GM23248 (cell line): Measurements from ENCODE around the gene SIPA1. TPM values are rescaled to one million over a fixed set of nuclear protein-coding genes. Genes with fewer than 3 reads are reported as not detected.

Experiments used
- DNase-seq: peaks from one replicate; pipeline ENCODE4 v3.0.0-alpha.2; 2015
- H2AFZ ChIP-seq: fragments of 200-600 bp; sonication (generic); 2 replicates; pipeline ENCODE4 v1.6.1; 2016; ENCODE audit warnings: antibody characterized with exemption
- H3F3A ChIP-seq: fragments of 200-600 bp; sonication (generic); 2 replicates; pipeline ENCODE4 v1.6.1; 2016; ENCODE audit warnings: mild to moderate bottlenecking, antibody characterized with exemption, mixed run types; ENCODE audit not compliant: insufficient read depth
- H3K27ac ChIP-seq: fragments of 200-600 bp; sonication (generic); 2 replicates; pipeline ENCODE4 v1.5.1; 2016; ENCODE audit warnings: mild to moderate bottlenecking
- H3K27me3 ChIP-seq: fragments of 200-600 bp; sonication (generic); replicated peaks from 2 replicates; pipeline ENCODE4 v1.6.1; 2016; ENCODE audit warnings: mild to moderate bottlenecking; ENCODE audit not compliant: insufficient read depth
- H3K36me3 ChIP-seq: fragments of 200-600 bp; sonication (generic); 2 replicates; pipeline ENCODE4 v1.6.1; 2016; ENCODE audit warnings: low read depth, mild to moderate bottlenecking
- H3K4me1 ChIP-seq: fragments of 200-600 bp; sonication (generic); 2 replicates; pipeline ENCODE4 v1.6.1; 2016; ENCODE audit warnings: mild to moderate bottlenecking; ENCODE audit not compliant: insufficient read depth
- H3K4me2 ChIP-seq: fragments of 200-600 bp; sonication (generic); one replicate; pipeline ENCODE4 v1.6.1; 2016; ENCODE audit warnings: mild to moderate bottlenecking; ENCODE audit not compliant: unreplicated experiment
- H3K4me3 ChIP-seq: fragments of 200-600 bp; sonication (generic); 2 replicates; pipeline ENCODE4 v1.5.1; 2016; ENCODE audit warnings: mild to moderate bottlenecking
- H3K79me2 ChIP-seq: fragments of 200-600 bp; sonication (generic); 2 replicates; pipeline ENCODE4 v1.6.1; 2016; ENCODE audit warnings: mild to moderate bottlenecking; ENCODE audit not compliant: insufficient read depth
- H3K9ac ChIP-seq: fragments of 200-600 bp; sonication (generic); 2 replicates; pipeline ENCODE4 v1.6.1; 2016; ENCODE audit warnings: mild to moderate bottlenecking
- H3K9me2 ChIP-seq: fragments of 200-600 bp; sonication (generic); 2 replicates; pipeline ENCODE4 v1.6.1; 2016; ENCODE audit warnings: mixed run types, mild to moderate bottlenecking, moderate library complexity; ENCODE audit not compliant: insufficient read depth
- H3K9me3 ChIP-seq: fragments of 200-600 bp; sonication (generic); one replicate; pipeline ENCODE4 v1.6.1; 2017; ENCODE audit warnings: low read depth
- H4K20me1 ChIP-seq: fragments of 200-600 bp; sonication (generic); 2 replicates; pipeline ENCODE4 v1.6.0; 2016; ENCODE audit not compliant: insufficient read depth
- EZH2 ChIP-seq: fragments of 200-600 bp; sonication (generic); IDR thresholded peaks from 2 replicates; pipeline ENCODE4 v1.6.1; 2018; ENCODE audit warnings: antibody characterized with exemption, mild to moderate bottlenecking; ENCODE audit not compliant: insufficient read depth, poor library complexity, severe bottlenecking
- EZH2phosphoT487 ChIP-seq: fragments of 200-600 bp; sonication (generic); IDR thresholded peaks from 2 replicates; pipeline ENCODE4 v1.6.1; 2018; ENCODE audit warnings: antibody characterized with exemption, moderate library complexity, mild to moderate bottlenecking, low read depth; ENCODE audit not compliant: insufficient read depth
- WGBS, 2 experiments: methylation state at CpG; one replicate each; pipeline ENCODE4 v1.1.6; 2015 to 2017; ENCODE audit warnings: low lambda C conversion rate in 2 of 2, low coverage in 1 of 2; ENCODE audit errors: missing lambda C conversion rate in 2 of 2; 5-methylcytosine and 5-hydroxymethylcytosine counted together
- in situ Hi-C: fragments of 300-500 bp; cut with MboI; formaldehyde crosslinking; loops from 2 replicates; pipeline ENCODE4 v1.15.0; 2020
- polyA plus RNA-seq: library from polyadenylated mRNA; unstranded; fragments of >200 nt; fragmentation: Nextera tagmentation; extraction: Ambion mirVana; gene quantifications from 2 replicates; pipeline ENCODE4 v1.2.1, GENCODE V29; 2016
- total RNA-seq: library from RNA; depleted of rRNA; stranded (reverse); fragments of >200 nt; shearing (Covaris generic); gene quantifications from 2 replicates; pipeline ENCODE4 v1.2.3, GENCODE V29; 2014

SIPA1 gene
- total and polyA plus RNA-seq, 2 experiments from 2014 or later = 13.0 to 15.9 TPM

- Histone ChIP-seq H3K9me2 (no peaks in the 10 kb centered on the region), H3K9ac (no peak overlapping the region), H3K36me3 (0 out of 2 replicates have a peak, but pooled peaks cover 6% of the 10 kb centered on the region), H2AFZ (no peak overlapping the region), H3K4me1 (no peaks in the 10 kb centered on the region), H3K27ac (no peak overlapping the region), H3K4me2 (no peak overlapping the region), H3K27me3 (no peaks in the 10 kb centered on the region), H3K79me2 (no peaks in the 10 kb centered on the region), H3K9me3 (no peaks in the 10 kb centered on the region), H3F3A (peaks cover 14% of the 10 kb centered on the region), H4K20me1 (no peaks in the 10 kb centered on the region), H3K4me3 (no peak overlapping the region)
- 85 to 86% methylated on average over 25 to 26 of the region's 26 CpGs for WGBS, 2 experiments
- DNase-seq = no peak
- TF ChIP-seq EZH2 (no peak), EZH2phosphoT487 (no peak)
- in situ Hi-C loops = no loop called here
Measured at GRCh38 chr11:65593518-65594414, 44.1 kb upstream of the SIPA1 start.

- no peaks in the 10 kb centered on the region for H3K79me2 ChIP-seq
- H3K9me3 ChIP-seq = no peaks in the 10 kb centered on the region
- H3K27me3 ChIP-seq = no peaks in the 10 kb centered on the region
- DNase-seq = no peak
- H3K4me3 ChIP-seq = no peak overlapping the region
- TF ChIP-seq EZH2phosphoT487 = no peak
- TF ChIP-seq EZH2 = no peak
- H2AFZ ChIP-seq = no peak overlapping the region
- H3K36me3 ChIP-seq = 0 out of 2 replicates have a peak, but pooled peaks cover 6% of the 10 kb centered on the region
- H3K27ac ChIP-seq = no peak overlapping the region
- no peak overlapping the region for H3K4me2 ChIP-seq
- WGBS, 2 experiments = 42 to 48% methylated on average over 3 of the region's 3 CpGs
- no peak overlapping the region for H3K9ac ChIP-seq
- no peaks in the 10 kb centered on the region for H4K20me1 ChIP-seq
- peaks cover 14% of the 10 kb centered on the region for H3F3A ChIP-seq
- in situ Hi-C loops = no loop called here
- no peaks in the 10 kb centered on the region for H3K4me1 ChIP-seq
- no peaks in the 10 kb centered on the region for H3K9me2 ChIP-seq
Measured at GRCh38 chr11:65595131-65595530, 42.8 kb upstream of the SIPA1 start.

- Histone ChIP-seq H3K79me2 (no peaks in the 10 kb centered on the region), H3K4me1 (no peaks in the 10 kb centered on the region), H2AFZ (no peak within 1 kb of the TSS), H3K4me3 (no peak within 1 kb of the TSS), H3K9me2 (no peaks in the 10 kb centered on the region), H3F3A (peaks cover 12% of the 10 kb centered on the region), H3K4me2 (no peak within 1 kb of the TSS), H3K27me3 (no peaks in the 10 kb centered on the region), H3K9ac (no peak within 1 kb of the TSS), H3K36me3 (0 out of 2 replicates have a peak, but pooled peaks cover under 1% of the 10 kb centered on the region), H3K9me3 (no peaks in the 10 kb centered on the region), H3K27ac (no peak within 1 kb of the TSS), H4K20me1 (no peaks in the 10 kb centered on the region)
- in situ Hi-C loops = no loop called here
- no peak for DNase-seq
- WGBS, 2 experiments = 61 to 80% methylated on average over 10 of the region's 12 CpGs
- no peak for TF ChIP-seq EZH2phosphoT487
- TF ChIP-seq EZH2 = no peak
Measured at GRCh38 chr11:65595543-65596281, 42.2 kb upstream of the SIPA1 start, which contains the start of gene KCNK7. KCNK7 (minus strand) TSS chr11:65595800; CDS start chr11:65595772, 28 bp downstream.

GRCh38 chr11:65596520-65596919, 41.4 kb upstream of the SIPA1 start:
- in situ Hi-C loops = no loop called here
- TF ChIP-seq EZH2phosphoT487 (no peak), EZH2 (no peak)
- Histone ChIP-seq H3K9me3 (no peaks in the 10 kb centered on the region), H3K27ac (no peak overlapping the region), H3K36me3 (no peaks in the 10 kb centered on the region), H3K4me3 (no peak overlapping the region), H3K79me2 (no peaks in the 10 kb centered on the region), H3F3A (peaks cover 9% of the 10 kb centered on the region; the same call in 1 of the 2 replicates), H3K9me2 (no peaks in the 10 kb centered on the region), H3K27me3 (no peaks in the 10 kb centered on the region), H3K4me2 (no peak overlapping the region), H2AFZ (no peak overlapping the region), H4K20me1 (no peaks in the 10 kb centered on the region), H3K4me1 (no peaks in the 10 kb centered on the region), H3K9ac (no peak overlapping the region)
- WGBS, 2 experiments = 41 to 61% methylated on average over 3 to 6 of the region's 6 CpGs
- no peak for DNase-seq
